Neural cell (in vitro differentiated cells): ENCODE measurements around the gene SPAG16. TPM values are rescaled to one million over a fixed set of nuclear protein-coding genes. Genes with fewer than 3 reads are reported as not detected.

Experiments used
- H2AFZ ChIP-seq: fragments of 200-600, 300-800 bp; sonication (generic), shearing (Covaris generic); 2 replicates; pipeline ENCODE4 v1.6.0; 2014; ENCODE audit warnings: low read depth, mild to moderate bottlenecking, antibody characterized with exemption, low read length, moderate library complexity
- H3F3A ChIP-seq: fragments of 200-600 bp; shearing (Covaris generic); 2 replicates; pipeline ENCODE4 v1.6.1; 2016; ENCODE audit warnings: mild to moderate bottlenecking, moderate library complexity, mixed read lengths, antibody characterized with exemption, low read length; ENCODE audit not compliant: insufficient read depth, poor library complexity, severe bottlenecking
- H3K27ac ChIP-seq: fragments of 200-600, 300-800 bp; sonication (generic), shearing (Covaris generic); 2 replicates; pipeline ENCODE4 v1.5.1; 2014; ENCODE audit warnings: mild to moderate bottlenecking, low read length, moderate library complexity
- H3K27me3 ChIP-seq: fragments of 300-800, 200-600 bp; sonication (generic), shearing (Covaris generic); 2 replicates; pipeline ENCODE4 v1.6.0; 2014; ENCODE audit warnings: mild to moderate bottlenecking, low read depth, low read length, moderate library complexity; ENCODE audit not compliant: insufficient read depth
- H3K36me3 ChIP-seq: fragments of 300-800, 200-600 bp; sonication (generic), shearing (Covaris generic); 2 replicates; pipeline ENCODE4 v1.5.1; 2014; ENCODE audit warnings: mild to moderate bottlenecking, antibody characterized with exemption, low read length, moderate library complexity; ENCODE audit not compliant: insufficient read depth
- H3K4me2 ChIP-seq: fragments of 300-800, 200-600 bp; sonication (generic), shearing (Covaris generic); 2 replicates; pipeline ENCODE4 v1.6.0; 2014; ENCODE audit warnings: mild to moderate bottlenecking, low read length
- H3K4me3 ChIP-seq: fragments of 300-800, 200-600 bp; sonication (generic), shearing (Covaris generic); 2 replicates; pipeline ENCODE4 v1.5.1; 2014; ENCODE audit warnings: mild to moderate bottlenecking, low read length, moderate library complexity
- H3K79me2 ChIP-seq: fragments of 200-600 bp; shearing (Covaris generic); replicated peaks from 2 replicates; pipeline ENCODE4 v1.6.0; 2014; ENCODE audit warnings: mild to moderate bottlenecking, low read length, moderate library complexity; ENCODE audit not compliant: insufficient read depth
- H3K9ac ChIP-seq: fragments of 300-800, 200-600 bp; sonication (generic), shearing (Covaris generic); 2 replicates; pipeline ENCODE4 v1.6.1; 2016; ENCODE audit warnings: mild to moderate bottlenecking, low read length, mixed read lengths
- H3K9me2 ChIP-seq: fragments of 200-600 bp; shearing (Covaris generic); 2 replicates; pipeline ENCODE4 v1.6.1; 2016; ENCODE audit warnings: mild to moderate bottlenecking, low read length, mixed read lengths; ENCODE audit not compliant: insufficient read depth
- H3K9me3 ChIP-seq: fragments of 200-600, 300-800 bp; sonication (generic), shearing (Covaris generic); 2 replicates; pipeline ENCODE4 v1.6.1; 2016; ENCODE audit warnings: mild to moderate bottlenecking, mixed run types, low read length, moderate library complexity, mixed read lengths
- H4K20me1 ChIP-seq: fragments of 200-600 bp; shearing (Covaris generic); 2 replicates; pipeline ENCODE4 v1.6.1; 2016; ENCODE audit warnings: mild to moderate bottlenecking, mixed run types; ENCODE audit not compliant: insufficient read depth
- EP300 ChIP-seq: fragments of 450-650 bp; conservative IDR thresholded peaks from 2 replicates; pipeline ENCODE4 v1.6.1; 2014; ENCODE audit warnings: antibody characterized with exemption, mild to moderate bottlenecking, moderate library complexity; ENCODE audit not compliant: poor library complexity, severe bottlenecking
- EZH2 ChIP-seq: fragments of 200-600, 300-800 bp; shearing (Covaris generic), sonication (generic); IDR thresholded peaks from 2 replicates; pipeline ENCODE4 v1.6.1; 2014; ENCODE audit warnings: antibody characterized with exemption, low read length, borderline replicate concordance, mild to moderate bottlenecking; ENCODE audit not compliant: insufficient read depth, poor library complexity, severe bottlenecking
- MXI1 ChIP-seq: fragments of 450-650 bp; conservative IDR thresholded peaks from 2 replicates; pipeline ENCODE4 v1.6.1; 2014; ENCODE audit warnings: antibody characterized with exemption, mild to moderate bottlenecking; ENCODE audit not compliant: poor library complexity, severe bottlenecking
- POLR2AphosphoS5 ChIP-seq: IDR thresholded peaks from 2 replicates; pipeline ENCODE4 v1.6.1; 2012
- RAD21 ChIP-seq: fragments of 450-650 bp; conservative IDR thresholded peaks from 2 replicates; pipeline ENCODE4 v1.6.1; 2014; ENCODE audit warnings: antibody characterized with exemption, mild to moderate bottlenecking, moderate library complexity
- SMC3 ChIP-seq: fragments of 450-650 bp; conservative IDR thresholded peaks from 2 replicates; pipeline ENCODE4 v1.6.1; 2014; ENCODE audit warnings: antibody characterized with exemption, mild to moderate bottlenecking, moderate library complexity; ENCODE audit not compliant: poor library complexity
- TAF1 ChIP-seq: IDR thresholded peaks from 2 replicates; pipeline ENCODE4 v1.6.1; 2012; ENCODE audit warnings: low read depth
- polyA plus RNA-seq: library from polyadenylated mRNA; depleted of rRNA; stranded (reverse); fragments of >200 nt; gene quantifications from 2 replicates; pipeline ENCODE4 v1.2.3, GENCODE V29; 2014
- TF ChIP-seq, protein P1 (sequence below): IDR thresholded peaks from 2 replicates; pipeline ENCODE4 v1.6.1; 2012; ENCODE audit warnings: borderline replicate concordance
- TF ChIP-seq, protein P2 (sequence below): fragments of 450-650 bp; IDR thresholded peaks from 2 replicates; pipeline ENCODE4 v1.5.1; 2014; ENCODE audit warnings: antibody characterized with exemption, mild to moderate bottlenecking, moderate library complexity; ENCODE audit not compliant: poor library complexity, severe bottlenecking

The SPAG16 gene
- polyA plus RNA-seq, 1 donor from 2014 or later, result 75.4 TPM

DNA sequence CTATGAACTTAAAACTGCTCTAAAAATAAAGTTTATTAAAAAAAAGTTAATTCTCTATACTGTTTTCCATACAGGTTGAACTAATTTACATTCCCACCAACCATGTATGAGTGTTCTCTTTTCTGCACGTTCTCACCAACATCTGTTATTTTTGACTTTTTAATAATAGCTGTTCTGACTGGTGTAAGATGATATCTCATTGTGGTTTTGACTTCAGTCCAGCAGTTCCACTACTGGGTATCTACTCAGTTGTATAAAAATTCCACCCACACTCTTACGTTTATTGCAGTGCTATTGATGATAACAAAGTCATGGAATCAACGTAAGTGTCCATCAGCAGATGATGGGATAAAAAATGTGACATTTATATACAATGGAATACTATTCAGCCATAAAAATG lies 33.7 kb downstream of the SPAG16 start:
- Histone ChIP-seq H3K36me3 (peaks cover 3% of the 10 kb centered on the region), H2AFZ (no peak overlapping the region), H3F3A (no peaks in the 10 kb centered on the region), H4K20me1 (no peaks in the 10 kb centered on the region), H3K4me2 (no peak overlapping the region), H3K4me3 (no peak overlapping the region), H3K27ac (no peak overlapping the region), H3K79me2 (no peaks in the 10 kb centered on the region), H3K9ac (no peak overlapping the region), H3K9me2 (no peaks in the 10 kb centered on the region), H3K27me3 (no peaks in the 10 kb centered on the region), H3K9me3 (no peaks in the 10 kb centered on the region)
- no peak for TF ChIP-seq EZH2
- TF ChIP-seq POLR2AphosphoS5, result no peak
- TF ChIP-seq MXI1, result no peak
- TF ChIP-seq SMC3, result no peak
- no peak for TF ChIP-seq TAF1
- no peak for TF ChIP-seq EP300
- TF ChIP-seq, protein P1, sequence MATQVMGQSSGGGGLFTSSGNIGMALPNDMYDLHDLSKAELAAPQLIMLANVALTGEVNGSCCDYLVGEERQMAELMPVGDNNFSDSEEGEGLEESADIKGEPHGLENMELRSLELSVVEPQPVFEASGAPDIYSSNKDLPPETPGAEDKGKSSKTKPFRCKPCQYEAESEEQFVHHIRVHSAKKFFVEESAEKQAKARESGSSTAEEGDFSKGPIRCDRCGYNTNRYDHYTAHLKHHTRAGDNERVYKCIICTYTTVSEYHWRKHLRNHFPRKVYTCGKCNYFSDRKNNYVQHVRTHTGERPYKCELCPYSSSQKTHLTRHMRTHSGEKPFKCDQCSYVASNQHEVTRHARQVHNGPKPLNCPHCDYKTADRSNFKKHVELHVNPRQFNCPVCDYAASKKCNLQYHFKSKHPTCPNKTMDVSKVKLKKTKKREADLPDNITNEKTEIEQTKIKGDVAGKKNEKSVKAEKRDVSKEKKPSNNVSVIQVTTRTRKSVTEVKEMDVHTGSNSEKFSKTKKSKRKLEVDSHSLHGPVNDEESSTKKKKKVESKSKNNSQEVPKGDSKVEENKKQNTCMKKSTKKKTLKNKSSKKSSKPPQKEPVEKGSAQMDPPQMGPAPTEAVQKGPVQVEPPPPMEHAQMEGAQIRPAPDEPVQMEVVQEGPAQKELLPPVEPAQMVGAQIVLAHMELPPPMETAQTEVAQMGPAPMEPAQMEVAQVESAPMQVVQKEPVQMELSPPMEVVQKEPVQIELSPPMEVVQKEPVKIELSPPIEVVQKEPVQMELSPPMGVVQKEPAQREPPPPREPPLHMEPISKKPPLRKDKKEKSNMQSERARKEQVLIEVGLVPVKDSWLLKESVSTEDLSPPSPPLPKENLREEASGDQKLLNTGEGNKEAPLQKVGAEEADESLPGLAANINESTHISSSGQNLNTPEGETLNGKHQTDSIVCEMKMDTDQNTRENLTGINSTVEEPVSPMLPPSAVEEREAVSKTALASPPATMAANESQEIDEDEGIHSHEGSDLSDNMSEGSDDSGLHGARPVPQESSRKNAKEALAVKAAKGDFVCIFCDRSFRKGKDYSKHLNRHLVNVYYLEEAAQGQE, result no peak
- TF ChIP-seq, protein P2, sequence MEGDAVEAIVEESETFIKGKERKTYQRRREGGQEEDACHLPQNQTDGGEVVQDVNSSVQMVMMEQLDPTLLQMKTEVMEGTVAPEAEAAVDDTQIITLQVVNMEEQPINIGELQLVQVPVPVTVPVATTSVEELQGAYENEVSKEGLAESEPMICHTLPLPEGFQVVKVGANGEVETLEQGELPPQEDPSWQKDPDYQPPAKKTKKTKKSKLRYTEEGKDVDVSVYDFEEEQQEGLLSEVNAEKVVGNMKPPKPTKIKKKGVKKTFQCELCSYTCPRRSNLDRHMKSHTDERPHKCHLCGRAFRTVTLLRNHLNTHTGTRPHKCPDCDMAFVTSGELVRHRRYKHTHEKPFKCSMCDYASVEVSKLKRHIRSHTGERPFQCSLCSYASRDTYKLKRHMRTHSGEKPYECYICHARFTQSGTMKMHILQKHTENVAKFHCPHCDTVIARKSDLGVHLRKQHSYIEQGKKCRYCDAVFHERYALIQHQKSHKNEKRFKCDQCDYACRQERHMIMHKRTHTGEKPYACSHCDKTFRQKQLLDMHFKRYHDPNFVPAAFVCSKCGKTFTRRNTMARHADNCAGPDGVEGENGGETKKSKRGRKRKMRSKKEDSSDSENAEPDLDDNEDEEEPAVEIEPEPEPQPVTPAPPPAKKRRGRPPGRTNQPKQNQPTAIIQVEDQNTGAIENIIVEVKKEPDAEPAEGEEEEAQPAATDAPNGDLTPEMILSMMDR, result no peak
- TF ChIP-seq RAD21, result no peak

DNA sequence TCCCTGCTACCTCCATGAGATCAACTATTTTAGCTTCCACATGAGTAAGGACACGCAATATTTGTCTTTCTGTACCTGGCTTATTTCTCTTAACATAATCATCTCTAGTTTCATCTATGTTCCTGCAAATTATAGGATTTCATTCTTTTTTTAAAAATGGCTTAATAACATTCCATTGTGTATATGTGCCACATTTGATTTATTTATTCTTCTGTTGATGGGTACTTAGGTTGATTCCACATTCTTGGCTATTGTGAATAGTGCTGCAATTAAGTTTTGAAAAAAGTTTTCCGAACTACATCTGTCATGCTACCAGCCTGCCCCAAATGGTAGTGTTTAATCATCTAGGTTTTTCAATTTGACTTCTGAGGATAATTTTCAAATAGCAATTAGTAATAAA lies 36.3 kb downstream of the SPAG16 start:
- H3K36me3 ChIP-seq, result peaks cover 3% of the 10 kb centered on the region
- H3K4me2 ChIP-seq, result no peak overlapping the region
- no peaks in the 10 kb centered on the region for H3K9me2 ChIP-seq
- no peaks in the 10 kb centered on the region for H3K27me3 ChIP-seq
- no peak overlapping the region for H3K27ac ChIP-seq
- TF ChIP-seq TAF1, result no peak
- TF ChIP-seq, protein P2, result no peak
- TF ChIP-seq POLR2AphosphoS5, result no peak
- no peaks in the 10 kb centered on the region for H3F3A ChIP-seq
- no peak overlapping the region for H2AFZ ChIP-seq
- no peak overlapping the region for H3K9ac ChIP-seq
- no peaks in the 10 kb centered on the region for H3K9me3 ChIP-seq
- no peaks in the 10 kb centered on the region for H4K20me1 ChIP-seq
- no peaks in the 10 kb centered on the region for H3K79me2 ChIP-seq
- H3K4me3 ChIP-seq, result no peak overlapping the region
